Neural progenitor cell (in vitro differentiated cells): ENCODE measurements around the gene HCFC1. TPM values are rescaled to one million over a fixed set of nuclear protein-coding genes. Genes with fewer than 3 reads are reported as not detected.

Experiments used
- DNase-seq: peaks from one replicate; pipeline ENCODE4 v3.0.0-alpha.2; 2016; ENCODE audit warnings: low spot score
- H2AFZ ChIP-seq: fragments of 200-600 bp; sonication (generic); replicated peaks from 2 replicates; pipeline ENCODE4 v1.6.1; 2016; ENCODE audit warnings: antibody characterized with exemption
- H3F3A ChIP-seq: fragments of 200-600 bp; sonication (generic); 2 replicates; pipeline ENCODE4 v1.6.1; 2016; ENCODE audit warnings: antibody characterized with exemption, low read depth
- H3K27ac ChIP-seq: fragments of 200-600 bp; sonication (generic); 2 replicates; pipeline ENCODE4 v1.5.1; 2016; ENCODE audit warnings: mild to moderate bottlenecking
- H3K27me3 ChIP-seq: fragments of 200-600 bp; sonication (generic); 2 replicates; pipeline ENCODE4 v1.6.1; 2016; ENCODE audit warnings: mild to moderate bottlenecking, moderate library complexity
- H3K36me3 ChIP-seq: fragments of 200-600 bp; sonication (generic); 2 replicates; pipeline ENCODE4 v1.5.1; 2016
- H3K4me1 ChIP-seq: fragments of 200-600 bp; sonication (generic); 2 replicates; pipeline ENCODE4 v1.6.1; 2016; ENCODE audit warnings: mixed run types
- H3K4me2 ChIP-seq: fragments of 200-600 bp; sonication (generic); 2 replicates; pipeline ENCODE4 v1.6.1; 2016
- H3K4me3 ChIP-seq: fragments of 200-600 bp; sonication (generic); 2 replicates; pipeline ENCODE4 v1.5.1; 2016
- H3K79me2 ChIP-seq: fragments of 200-600 bp; sonication (generic); 2 replicates; pipeline ENCODE4 v1.6.1; 2016; ENCODE audit warnings: low read depth
- H3K9ac ChIP-seq: fragments of 200-600 bp; sonication (generic); 2 replicates; pipeline ENCODE4 v1.6.1; 2016
- H3K9me3 ChIP-seq: fragments of 200-600 bp; sonication (generic); 2 replicates; pipeline ENCODE4 v1.5.1; 2016; ENCODE audit warnings: low read depth
- H4K20me1 ChIP-seq: fragments of 200-600 bp; sonication (generic); 2 replicates; pipeline ENCODE4 v1.6.1; 2016; ENCODE audit warnings: low read depth
- H3K27ac Mint-ChIP-seq: 3 replicates; pipeline ENCODE4 v1.8.0; 2021; ENCODE audit warnings: mixed read lengths
- H3K27me3 Mint-ChIP-seq: 2 replicates; pipeline ENCODE4 v1.8.0; 2022; ENCODE audit warnings: low read depth, mild to moderate bottlenecking, inconsistent platforms, moderate library complexity, mixed read lengths; ENCODE audit not compliant: insufficient read depth
- H3K36me3 Mint-ChIP-seq: 3 replicates; pipeline ENCODE4 v1.8.0; 2021; ENCODE audit warnings: mixed read lengths
- H3K4me1 Mint-ChIP-seq: 3 replicates; pipeline ENCODE4 v1.8.0; 2021; ENCODE audit warnings: mixed read lengths
- H3K4me3 Mint-ChIP-seq: 3 replicates; pipeline ENCODE4 v1.8.0; 2021; ENCODE audit warnings: mild to moderate bottlenecking, moderate library complexity, mixed read lengths
- H3K9me3 Mint-ChIP-seq: 3 replicates; pipeline ENCODE4 v1.8.0; 2020; ENCODE audit warnings: mixed read lengths
- EZH2 ChIP-seq: fragments of 200-600 bp; sonication (generic); IDR thresholded peaks from 2 replicates; pipeline ENCODE4 v1.6.1; 2017; ENCODE audit warnings: antibody characterized with exemption, mild to moderate bottlenecking, moderate library complexity
- EZH2phosphoT487 ChIP-seq: fragments of 200-600 bp; sonication (generic); IDR thresholded peaks from 2 replicates; pipeline ENCODE4 v1.6.1; 2017; ENCODE audit warnings: antibody characterized with exemption
- total RNA-seq: library from RNA; depleted of rRNA; stranded (reverse); fragments of >200 nt; gene quantifications from 2 replicates; pipeline ENCODE4 v1.2.3, GENCODE V29; 2015; ENCODE audit warnings: low replicate concordance
- TF ChIP-seq, protein P1 (sequence below): fragments of 200-600 bp; sonication (generic); IDR thresholded peaks from 2 replicates; pipeline ENCODE4 v1.5.1; 2017; ENCODE audit warnings: antibody characterized with exemption, mild to moderate bottlenecking

Gene HCFC1
- total RNA-seq, 1 donor from 2014 or later = 20.7 TPM

DNA sequence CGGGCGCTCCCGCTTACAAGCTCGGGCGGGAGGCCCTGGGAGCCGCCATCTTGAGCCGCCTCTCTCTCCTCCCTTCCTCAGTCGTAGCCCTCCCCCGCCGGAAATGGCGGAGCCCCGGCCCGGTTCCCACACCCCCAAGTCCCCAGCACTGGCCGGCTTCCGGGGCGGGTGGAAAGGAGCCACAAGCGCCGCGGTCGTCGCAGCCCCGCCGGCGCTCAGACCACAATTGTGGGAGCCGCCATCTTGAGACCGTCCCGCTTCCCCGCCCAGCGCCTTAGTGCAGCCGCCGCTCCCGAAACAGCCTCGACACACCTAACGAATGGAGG is 531 bp downstream of the HCFC1 start:
- peaks cover 55% of the 10 kb centered on the region for H3K4me1 Mint-ChIP-seq
- peaks cover 46% of the 10 kb centered on the region for H3K79me2 ChIP-seq
- H3K4me1 ChIP-seq = peaks cover 21% of the 10 kb centered on the region
- H3K27me3 ChIP-seq = no peaks in the 10 kb centered on the region
- no peaks in the 10 kb centered on the region for H3K9me3 Mint-ChIP-seq
- peak; percentile 83 for DNase-seq
- peaks cover 4% of the 10 kb centered on the region for H3K36me3 Mint-ChIP-seq
- peak overlapping the region; percentile 100 for H3K27ac ChIP-seq
- H2AFZ ChIP-seq = peak overlapping the region; percentile 73
- H3K4me3 ChIP-seq = peak overlapping the region; percentile 80
- TF ChIP-seq, protein P1, sequence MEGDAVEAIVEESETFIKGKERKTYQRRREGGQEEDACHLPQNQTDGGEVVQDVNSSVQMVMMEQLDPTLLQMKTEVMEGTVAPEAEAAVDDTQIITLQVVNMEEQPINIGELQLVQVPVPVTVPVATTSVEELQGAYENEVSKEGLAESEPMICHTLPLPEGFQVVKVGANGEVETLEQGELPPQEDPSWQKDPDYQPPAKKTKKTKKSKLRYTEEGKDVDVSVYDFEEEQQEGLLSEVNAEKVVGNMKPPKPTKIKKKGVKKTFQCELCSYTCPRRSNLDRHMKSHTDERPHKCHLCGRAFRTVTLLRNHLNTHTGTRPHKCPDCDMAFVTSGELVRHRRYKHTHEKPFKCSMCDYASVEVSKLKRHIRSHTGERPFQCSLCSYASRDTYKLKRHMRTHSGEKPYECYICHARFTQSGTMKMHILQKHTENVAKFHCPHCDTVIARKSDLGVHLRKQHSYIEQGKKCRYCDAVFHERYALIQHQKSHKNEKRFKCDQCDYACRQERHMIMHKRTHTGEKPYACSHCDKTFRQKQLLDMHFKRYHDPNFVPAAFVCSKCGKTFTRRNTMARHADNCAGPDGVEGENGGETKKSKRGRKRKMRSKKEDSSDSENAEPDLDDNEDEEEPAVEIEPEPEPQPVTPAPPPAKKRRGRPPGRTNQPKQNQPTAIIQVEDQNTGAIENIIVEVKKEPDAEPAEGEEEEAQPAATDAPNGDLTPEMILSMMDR = no peak
- no peak for TF ChIP-seq EZH2
- no peak for TF ChIP-seq EZH2phosphoT487
- peaks cover 40% of the 10 kb centered on the region for H4K20me1 ChIP-seq
- H3F3A ChIP-seq = peaks cover 35% of the 10 kb centered on the region
- H3K27me3 Mint-ChIP-seq = peaks cover 22% of the 10 kb centered on the region
- peak overlapping the region; percentile 79 for H3K4me2 ChIP-seq
- H3K9me3 ChIP-seq = no peaks in the 10 kb centered on the region
- peak overlapping the region; percentile 100 for H3K27ac Mint-ChIP-seq
- peak overlapping the region; percentile 98 for H3K9ac ChIP-seq
- peak overlapping the region; percentile 100 for H3K4me3 Mint-ChIP-seq
- no peaks in the 10 kb centered on the region for H3K36me3 ChIP-seq

- peak overlapping the region; percentile 100 for H3K4me3 Mint-ChIP-seq
- Histone ChIP-seq H3K27ac (peak overlapping the region; percentile 100), H2AFZ (no peak overlapping the region), H3K27me3 (no peaks in the 10 kb centered on the region), H3K4me3 (peak overlapping the region; percentile 80), H3K4me1 (peaks cover 21% of the 10 kb centered on the region), H4K20me1 (peaks cover 45% of the 10 kb centered on the region), H3K9ac (peak overlapping the region; percentile 98), H3K9me3 (no peaks in the 10 kb centered on the region), H3K36me3 (no peaks in the 10 kb centered on the region), H3F3A (peaks cover 35% of the 10 kb centered on the region), H3K79me2 (peaks cover 52% of the 10 kb centered on the region), H3K4me2 (peak overlapping the region; percentile 79)
- H3K27ac Mint-ChIP-seq = peak overlapping the region; percentile 100
- peak; percentile 73 for DNase-seq
- peaks cover 22% of the 10 kb centered on the region for H3K27me3 Mint-ChIP-seq
- peaks cover 2% of the 10 kb centered on the region for H3K36me3 Mint-ChIP-seq
- TF ChIP-seq EZH2phosphoT487 (no peak), EZH2 (no peak)
- TF ChIP-seq, protein P1 = no peak
- H3K9me3 Mint-ChIP-seq = no peaks in the 10 kb centered on the region
- H3K4me1 Mint-ChIP-seq = peaks cover 54% of the 10 kb centered on the region
Observed at GRCh38 chrX:153970357-153971123, 1.1 kb downstream of the HCFC1 start.

- peaks cover 22% of the 10 kb centered on the region for H3K27me3 Mint-ChIP-seq
- no peak for DNase-seq
- H3K79me2 ChIP-seq = peaks cover 58% of the 10 kb centered on the region
Observed at GRCh38 chrX:153969904-153970356, 1.7 kb downstream of the HCFC1 start.

More at GRCh38 chrX:153969904-153970356, 1.7 kb downstream of the HCFC1 start:
- no peaks in the 10 kb centered on the region for H3K36me3 ChIP-seq
- H3F3A ChIP-seq = peaks cover 35% of the 10 kb centered on the region
- H4K20me1 ChIP-seq = peaks cover 52% of the 10 kb centered on the region
- no peak overlapping the region for H3K27ac ChIP-seq
- peaks cover 2% of the 10 kb centered on the region for H3K36me3 Mint-ChIP-seq
- TF ChIP-seq EZH2phosphoT487 (no peak), EZH2 (no peak)
- TF ChIP-seq, protein P1 = no peak
- no peaks in the 10 kb centered on the region for H3K27me3 ChIP-seq
- no peak overlapping the region for H2AFZ ChIP-seq
- peak overlapping the region; percentile 79 for H3K4me2 ChIP-seq
- peak overlapping the region; percentile 13 for H3K9ac ChIP-seq
- no peaks in the 10 kb centered on the region for H3K9me3 ChIP-seq
- peak overlapping the region; percentile 80 for H3K4me3 ChIP-seq
- H3K4me1 Mint-ChIP-seq = peaks cover 53% of the 10 kb centered on the region
- H3K4me3 Mint-ChIP-seq = peak overlapping the region; percentile 100
- peak overlapping the region; percentile 87 for H3K27ac Mint-ChIP-seq
- no peaks in the 10 kb centered on the region for H3K9me3 Mint-ChIP-seq
- peaks cover 21% of the 10 kb centered on the region for H3K4me1 ChIP-seq
